Transverse colon (tissue), 4 donors: ENCODE measurements around the gene SLC25A17. TPM values are rescaled to one million over a fixed set of nuclear protein-coding genes. Genes with fewer than 3 reads are reported as not detected.
A peak's percentile ranks its signal among the peaks of the same experiment; 100 is the strongest.
"Not testable (repeated sequence)": the region's sequence is repeated elsewhere in the genome, so short reads cannot be mapped to it uniquely, and the experiment has no call there.

Experiments used
- DNase-seq: peaks from one replicate; pipeline ENCODE4 v3.0.0-alpha.2; 2019
- H3K27ac ChIP-seq, 4 donors: fragments of 200-600 bp; sonication (generic); 2 replicates each; pipeline ENCODE4 v1.5.1; 2016 to 2018; ENCODE audit warnings: inconsistent platforms in 4 of 4
- H3K27me3 ChIP-seq: fragments of 200-600 bp; sonication (generic); 2 replicates; pipeline ENCODE4 v1.5.1; 2017; ENCODE audit warnings: inconsistent platforms
- H3K36me3 ChIP-seq, 4 donors: fragments of 200-600 bp; sonication (generic); 2 replicates each; pipeline ENCODE4 v1.5.1; 2017 to 2019; ENCODE audit warnings: inconsistent platforms in 4 of 4
- H3K4me1 ChIP-seq, 4 donors: fragments of 200-600 bp; sonication (generic); 2 replicates each; pipeline ENCODE4 v1.5.1; 2017 to 2020; ENCODE audit warnings: inconsistent platforms in 4 of 4
- H3K4me3 ChIP-seq, 4 donors: fragments of 200-600 bp; sonication (generic); 1 replicate in 1 of 4; 2 replicates in 3 of 4; pipeline versions ENCODE4 v1.5.1 to v1.6.1; 2017 to 2019; ENCODE audit warnings: inconsistent platforms in 4 of 4
- H3K9me3 ChIP-seq, 2 donors: fragments of 200-600 bp; sonication (generic); 2 replicates each; pipeline ENCODE4 v1.5.1; 2017 to 2019; ENCODE audit warnings: inconsistent platforms in 2 of 2
- EP300 ChIP-seq: sonication (generic); formaldehyde crosslinking; IDR thresholded peaks from one replicate; pipeline ENCODE4 v1.6.1; 2017; ENCODE audit warnings: antibody characterized with exemption, low read depth
- POLR2A ChIP-seq: fragments of 450-650 bp; IDR thresholded peaks from one replicate; pipeline ENCODE4 v1.6.1; 2016; ENCODE audit warnings: antibody characterized with exemption, mild to moderate bottlenecking, moderate library complexity
- POLR2AphosphoS5 ChIP-seq, 3 donors: sonication (generic); formaldehyde crosslinking; IDR thresholded peaks; one replicate each; pipeline ENCODE4 v1.6.1; 2016; ENCODE audit warnings: antibody characterized with exemption in 3 of 3
- WGBS, 2 donors: methylation state at CpG; one replicate each; pipeline ENCODE4 v1.1.5; 2018; ENCODE audit warnings: low coverage in 1 of 2; 5-methylcytosine and 5-hydroxymethylcytosine counted together
- in situ Hi-C, 4 donors: fragments of 200-750 bp; cut with MboI; loops; one replicate each; pipeline versions ENCODE4 v1.15.0 to v1.15.1; 2017; ENCODE audit warnings: low sequenced_read_pairs in 3 of 4, low pct_ligation_motif_present in 1 of 4, low pct_unique_long_range_greater_than_20kb in 1 of 4
- intact Hi-C: fragments of 100-400 bp; cut with DNase I; formaldehyde crosslinking; loops from one replicate; pipeline ENCODE4 v1.15.1; 2023; ENCODE audit warnings: low total_unique reads
- total RNA-seq, 4 donors: library from RNA; depleted of rRNA; stranded (reverse); fragments of >200 nt; gene quantifications; one replicate each; pipeline ENCODE4 v1.1.0, GENCODE V29; 2016
- TF ChIP-seq, protein P1 (sequence below), 5 experiments: fragments of 200-600 bp in 3 of 5; fragments of 450-650 bp in 2 of 5; sonication (generic) in 3 of 5; IDR thresholded peaks; 1 replicate in 2 of 5; 2 replicates in 3 of 5; pipeline ENCODE4 v1.5.1; 2016 to 2017; ENCODE audit warnings: antibody characterized with exemption in 5 of 5, inconsistent platforms in 3 of 5, mild to moderate bottlenecking in 2 of 5, moderate library complexity in 1 of 5

SLC25A17 gene
- total RNA-seq, 4 donors from 2014 or later = 8.0 to 20.2 (median 12.5) TPM

DNA sequence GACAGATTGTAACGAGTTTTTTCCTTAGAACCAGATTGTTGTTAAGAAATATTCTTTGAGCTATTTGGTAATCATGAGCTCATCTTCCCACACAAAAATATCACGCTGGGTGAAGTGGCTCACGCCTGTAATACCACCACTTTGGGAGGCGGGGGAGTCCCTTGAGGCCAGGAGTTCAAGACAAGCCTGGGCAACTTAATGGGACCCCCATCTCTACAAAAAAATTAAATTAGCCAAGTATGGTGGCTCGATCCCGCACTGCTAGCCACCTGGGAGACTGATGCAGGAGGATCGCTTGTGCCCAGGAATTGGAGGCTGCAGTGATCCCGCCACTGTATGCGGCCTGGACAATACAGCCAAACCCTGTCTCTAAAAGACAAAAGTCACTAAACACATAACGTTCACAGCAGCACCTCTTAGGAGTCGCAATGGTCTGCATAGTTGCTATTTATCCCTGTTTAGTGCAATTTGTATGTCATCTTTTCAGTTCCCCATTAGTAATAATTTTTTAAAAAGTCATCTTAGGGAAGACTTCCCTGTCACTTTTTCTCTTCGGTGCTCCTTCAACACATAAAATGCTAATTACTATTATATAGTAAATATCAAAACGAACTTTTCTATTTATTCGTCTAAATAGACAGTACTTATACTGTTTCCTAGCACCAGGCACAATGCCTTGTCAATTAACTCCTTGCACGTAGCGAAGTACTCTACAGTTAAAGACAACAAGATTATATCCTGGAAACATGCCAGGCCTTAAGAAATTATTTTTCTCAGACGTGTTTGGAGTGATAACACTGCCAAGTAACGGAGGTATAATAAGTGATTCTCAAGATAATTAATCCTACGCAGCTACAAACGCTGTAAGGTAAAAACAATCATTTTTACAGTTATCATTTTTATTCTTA, 36.2 kb upstream of the SLC25A17 start:
- H3K36me3 ChIP-seq = no peaks in the 10 kb centered on the region
- H3K4me1 ChIP-seq = peaks cover 36 to 70% (median 40%) of the 10 kb centered on the region in 4 donors
- H3K4me3 ChIP-seq = peak overlapping the region; percentile 71 to 100 (median 87)
- in situ Hi-C loops = no loop called here
- TF ChIP-seq, protein P1, sequence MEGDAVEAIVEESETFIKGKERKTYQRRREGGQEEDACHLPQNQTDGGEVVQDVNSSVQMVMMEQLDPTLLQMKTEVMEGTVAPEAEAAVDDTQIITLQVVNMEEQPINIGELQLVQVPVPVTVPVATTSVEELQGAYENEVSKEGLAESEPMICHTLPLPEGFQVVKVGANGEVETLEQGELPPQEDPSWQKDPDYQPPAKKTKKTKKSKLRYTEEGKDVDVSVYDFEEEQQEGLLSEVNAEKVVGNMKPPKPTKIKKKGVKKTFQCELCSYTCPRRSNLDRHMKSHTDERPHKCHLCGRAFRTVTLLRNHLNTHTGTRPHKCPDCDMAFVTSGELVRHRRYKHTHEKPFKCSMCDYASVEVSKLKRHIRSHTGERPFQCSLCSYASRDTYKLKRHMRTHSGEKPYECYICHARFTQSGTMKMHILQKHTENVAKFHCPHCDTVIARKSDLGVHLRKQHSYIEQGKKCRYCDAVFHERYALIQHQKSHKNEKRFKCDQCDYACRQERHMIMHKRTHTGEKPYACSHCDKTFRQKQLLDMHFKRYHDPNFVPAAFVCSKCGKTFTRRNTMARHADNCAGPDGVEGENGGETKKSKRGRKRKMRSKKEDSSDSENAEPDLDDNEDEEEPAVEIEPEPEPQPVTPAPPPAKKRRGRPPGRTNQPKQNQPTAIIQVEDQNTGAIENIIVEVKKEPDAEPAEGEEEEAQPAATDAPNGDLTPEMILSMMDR (IDR thresholded peaks at IDR 0.05) = no peak
- no peak for TF ChIP-seq EP300
- TF ChIP-seq POLR2A = no peak
- no peak for TF ChIP-seq POLR2AphosphoS5 (IDR thresholded peaks at IDR 0.05)
- no peaks in the 10 kb centered on the region for H3K27me3 ChIP-seq
- H3K27ac ChIP-seq = peak overlapping the region; percentile 96 to 99 (median 98)
- intact Hi-C loops = no loop called here
- H3K9me3 ChIP-seq = no peaks in the 10 kb centered on the region
- WGBS, 2 donors = 5 to 28% methylated on average over 13 to 20 of the region's 20 CpGs
- DNase-seq = no peak

DNA sequence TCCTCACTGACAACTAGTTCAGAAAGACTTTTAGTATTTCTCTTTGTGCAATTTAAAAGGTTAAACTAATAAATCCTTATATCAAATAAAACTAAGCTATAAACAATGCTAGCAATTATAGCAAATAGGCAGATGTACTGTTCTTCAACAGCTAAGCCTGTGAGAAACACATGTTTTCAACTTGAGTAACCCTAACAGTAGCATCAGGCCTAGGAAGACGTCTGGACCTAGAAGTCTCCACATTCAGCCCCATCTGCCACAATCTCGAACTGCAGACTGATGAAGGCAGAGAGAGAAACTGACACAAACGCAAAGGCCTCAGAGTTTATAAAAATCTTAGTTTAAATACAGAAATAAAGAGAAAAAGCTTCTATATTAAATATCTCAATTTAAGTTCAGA, 34.8 kb upstream of the SLC25A17 start:
- TF ChIP-seq POLR2AphosphoS5 (IDR thresholded peaks at IDR 0.05) = no peak
- TF ChIP-seq, protein P1 (IDR thresholded peaks at IDR 0.05) = no peak
- no peak for TF ChIP-seq EP300
- TF ChIP-seq POLR2A = no peak
- WGBS, 2 donors = 35 to 37% methylated on average over 3 of the region's 3 CpGs
- H3K9me3 ChIP-seq = no peaks in the 10 kb centered on the region
- H3K27me3 ChIP-seq = no peaks in the 10 kb centered on the region
- H3K36me3 ChIP-seq = peaks cover 0 to 7% (median 2%) of the 10 kb centered on the region in 4 donors
- intact Hi-C loops (no loop called here), in situ Hi-C loops (no loop called here)
- H3K4me3 ChIP-seq = peak overlapping the region in 1 of 4 donors; percentile 100
- no peak for DNase-seq
- peaks cover 36 to 65% (median 40%) of the 10 kb centered on the region in 4 donors for H3K4me1 ChIP-seq
- peak overlapping the region in 3 of 4 donors; percentile 96 to 99 (median 97) for H3K27ac ChIP-seq

DNA sequence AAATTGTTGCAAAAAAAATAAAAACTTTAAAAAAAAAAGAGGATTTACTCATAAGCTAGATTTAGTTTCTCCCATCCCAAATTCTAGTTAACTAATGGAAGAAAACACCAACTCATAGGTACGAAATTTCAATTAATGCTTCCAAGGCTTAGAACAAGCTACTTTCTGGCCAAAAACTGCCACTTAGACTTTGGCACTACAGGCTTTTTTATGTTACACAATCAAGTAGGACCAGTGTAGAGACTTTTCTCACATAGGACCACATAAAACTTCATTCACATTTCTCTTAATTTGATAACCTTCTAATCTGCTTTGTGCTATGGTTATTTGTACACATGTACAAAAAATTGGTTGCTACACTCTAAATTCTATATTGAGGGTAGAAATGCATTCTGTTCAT, 34.2 kb upstream of the SLC25A17 start:
- H3K4me3 ChIP-seq = no peak overlapping the region
- intact Hi-C loops = no loop called here
- peaks cover 36 to 59% (median 40%) of the 10 kb centered on the region in 4 donors for H3K4me1 ChIP-seq
- in situ Hi-C loops = no loop called here
- TF ChIP-seq POLR2A (no peak), EP300 (no peak)
- TF ChIP-seq, protein P1 (IDR thresholded peaks at IDR 0.05) = no peak
- WGBS, 2 donors = 58 to 62% methylated on average over 1 of the region's 1 CpG
- DNase-seq = no peak
- peak overlapping the region in 3 of 4 donors; percentile 96 to 99 (median 97) for H3K27ac ChIP-seq
- no peaks in the 10 kb centered on the region for H3K9me3 ChIP-seq
- no peaks in the 10 kb centered on the region for H3K27me3 ChIP-seq
- peaks cover 0 to 10% (median 3%) of the 10 kb centered on the region in 4 donors for H3K36me3 ChIP-seq

DNA sequence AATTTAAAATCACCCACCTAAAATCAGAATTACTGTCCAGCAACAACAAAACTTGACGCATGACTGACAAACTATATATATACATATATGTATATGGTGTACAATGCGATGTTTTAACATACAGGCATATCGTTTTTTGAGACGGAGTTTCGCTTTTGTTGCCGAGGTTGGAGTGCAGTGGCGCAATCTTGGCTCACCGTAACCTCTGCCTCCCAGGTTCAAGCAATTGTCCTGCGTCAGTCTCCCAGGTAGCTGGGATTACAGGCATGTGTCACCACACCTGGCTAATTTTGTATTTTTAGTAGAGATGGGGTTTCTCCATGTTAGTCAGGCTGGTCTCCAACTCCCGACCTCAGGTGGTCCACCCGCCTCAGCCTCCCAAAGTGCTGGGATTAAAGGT, 26.7 kb upstream of the SLC25A17 start:
- WGBS, 2 donors = 90 to 92% methylated on average over 6 to 11 of the region's 11 CpGs
- intact Hi-C loops, H3K4me1 ChIP-seq, H3K4me3 ChIP-seq, H3K9me3 ChIP-seq, H3K27me3 ChIP-seq, H3K27ac ChIP-seq, DNase-seq, in situ Hi-C loops: not testable (repeated sequence)
- H3K36me3 ChIP-seq = peaks cover 0 to 76% (median 30%) of the 10 kb centered on the region in 4 donors
